Central memory CD4-positive, alpha-beta T cell (primary cell): ENCODE results near the gene CTNND2.
"Not testable (repeated sequence)": the region's sequence is repeated elsewhere in the genome, so short reads cannot be mapped to it uniquely, and the experiment has no call there.

Experiments
- DNase-seq: peaks from one replicate; pipeline ENCODE4 v3.0.0; 2022

Gene CTNND2

DNA sequence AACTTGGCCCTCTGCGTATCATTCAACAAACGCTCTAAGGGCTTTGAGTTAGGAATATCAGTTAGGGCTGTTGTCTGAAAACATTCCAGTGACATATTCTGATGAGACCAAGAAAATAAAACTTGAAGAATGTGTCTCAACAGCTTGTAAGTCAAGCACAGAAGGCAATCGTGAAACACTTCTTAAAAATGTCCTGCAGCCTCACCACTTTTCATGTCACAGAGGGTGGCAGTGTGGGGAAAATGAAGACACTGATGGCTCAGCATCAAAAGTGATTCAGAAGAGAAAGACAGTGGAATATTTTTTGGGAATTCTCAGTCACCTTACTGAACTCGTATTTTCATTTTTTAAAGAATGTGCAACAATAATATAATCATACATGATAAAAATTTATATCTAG is 247.3 kb downstream of the CTNND2 start:
- no peak for DNase-seq

DNA sequence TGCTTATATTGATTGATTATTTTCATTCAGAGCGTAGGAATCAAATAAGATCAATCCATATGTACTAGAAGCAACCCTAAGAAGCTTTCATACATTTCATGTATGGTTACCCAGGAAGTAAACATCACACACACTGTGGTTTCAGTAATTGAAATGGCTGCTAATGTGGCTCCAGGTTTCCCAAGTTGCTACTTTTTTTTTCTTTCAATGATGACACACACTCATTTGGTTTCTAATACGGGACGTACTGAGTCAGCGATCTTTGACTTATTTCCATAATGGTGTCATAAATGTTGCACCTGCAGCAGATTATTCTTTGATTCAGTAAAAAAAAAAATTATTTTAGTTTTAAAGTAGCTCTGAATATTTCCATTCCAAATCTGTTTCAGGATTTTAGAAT is 248.6 kb downstream of the CTNND2 start:
- DNase-seq: no peak

DNA sequence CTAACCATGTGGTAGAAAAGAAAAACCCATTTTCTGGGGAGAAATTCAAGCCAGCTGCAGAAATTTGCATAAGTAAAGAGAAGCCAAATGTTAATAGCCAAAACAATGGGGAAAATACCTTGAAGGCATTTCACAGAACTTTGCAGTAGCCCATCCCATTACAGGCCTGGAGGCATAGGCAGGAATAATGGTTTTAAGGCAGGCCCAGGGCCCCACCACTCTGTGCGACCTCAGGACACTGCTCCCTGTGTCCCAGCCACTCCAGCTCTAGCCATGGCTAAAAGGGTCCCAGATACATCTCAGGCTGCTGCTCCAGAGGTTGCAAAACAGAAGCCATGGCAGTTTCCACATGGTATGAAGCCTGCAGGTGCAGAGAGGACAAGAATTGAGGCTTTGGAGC is 253.3 kb downstream of the CTNND2 start:
- DNase-seq: no peak

DNA sequence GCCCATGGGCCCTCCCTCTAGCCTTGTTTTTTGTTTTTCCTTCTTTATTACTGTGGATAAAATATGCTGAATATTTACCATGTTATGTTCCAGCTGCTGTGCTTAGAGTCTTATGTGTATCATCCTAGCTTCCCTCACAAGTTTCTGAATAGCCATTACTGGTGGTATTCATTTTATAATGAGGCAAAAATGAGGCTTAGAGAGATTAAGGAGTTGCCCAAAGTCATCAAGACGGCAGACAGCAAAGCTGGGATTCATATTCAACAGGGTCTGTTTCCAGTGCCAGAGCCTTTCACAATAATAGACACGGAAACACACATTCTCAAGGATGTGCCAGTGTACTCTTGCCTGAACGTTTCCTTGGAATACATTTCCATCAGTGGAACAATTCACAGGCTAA is 258.1 kb downstream of the CTNND2 start:
- DNase-seq: no peak

DNA sequence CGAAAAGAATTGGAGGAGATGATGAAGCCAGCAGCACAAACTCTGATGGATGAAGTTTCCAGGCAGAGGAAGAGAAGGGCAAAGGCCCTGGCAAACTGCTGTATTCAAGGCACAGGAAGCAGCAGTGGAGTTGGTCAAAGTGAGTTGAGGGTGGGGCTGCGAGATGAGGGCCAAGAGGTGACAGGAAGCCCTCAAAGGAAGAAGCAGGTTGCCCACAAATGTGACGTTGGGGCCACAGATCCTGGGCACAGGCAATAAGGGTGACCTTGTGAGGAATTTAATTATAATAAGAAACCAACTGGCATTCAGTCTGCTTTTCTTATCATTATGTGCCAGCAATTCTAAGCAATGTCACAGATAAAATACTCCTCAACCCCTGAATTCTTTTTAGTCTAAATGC is 261.8 kb downstream of the CTNND2 start:
- DNase-seq: no peak

DNA sequence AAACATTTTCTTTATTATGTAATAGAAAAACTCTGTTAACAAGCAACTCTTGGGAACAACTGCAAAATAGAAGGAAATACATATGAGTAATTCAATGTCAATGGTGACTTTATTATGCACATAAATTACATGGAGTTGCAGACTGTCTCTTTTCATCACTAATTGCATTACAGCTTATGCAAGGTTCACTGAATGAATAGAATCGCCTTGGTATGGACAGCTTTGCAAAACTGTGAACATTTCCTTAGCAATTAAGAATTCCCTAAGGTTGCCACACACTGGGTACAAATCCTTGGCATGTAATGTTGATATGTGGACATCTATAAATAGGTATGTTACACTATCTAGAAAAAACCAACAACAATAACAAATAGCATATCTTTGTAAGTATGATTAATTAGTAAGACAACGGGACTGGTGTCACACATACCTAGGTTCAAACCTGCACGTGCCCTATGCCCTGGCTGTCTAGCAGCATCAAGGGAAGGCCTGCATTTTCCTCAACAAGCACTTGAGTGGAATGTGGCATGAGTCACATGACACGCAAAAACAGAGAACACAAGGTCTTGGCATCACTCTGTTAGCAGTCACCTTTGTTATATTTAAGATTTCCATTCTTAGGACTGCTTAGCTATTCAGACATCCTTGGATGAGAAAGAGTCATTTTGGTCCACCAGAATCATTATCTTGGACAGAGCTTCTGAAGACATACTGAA is 263.9 kb downstream of the CTNND2 start:
- no peak for DNase-seq

DNA sequence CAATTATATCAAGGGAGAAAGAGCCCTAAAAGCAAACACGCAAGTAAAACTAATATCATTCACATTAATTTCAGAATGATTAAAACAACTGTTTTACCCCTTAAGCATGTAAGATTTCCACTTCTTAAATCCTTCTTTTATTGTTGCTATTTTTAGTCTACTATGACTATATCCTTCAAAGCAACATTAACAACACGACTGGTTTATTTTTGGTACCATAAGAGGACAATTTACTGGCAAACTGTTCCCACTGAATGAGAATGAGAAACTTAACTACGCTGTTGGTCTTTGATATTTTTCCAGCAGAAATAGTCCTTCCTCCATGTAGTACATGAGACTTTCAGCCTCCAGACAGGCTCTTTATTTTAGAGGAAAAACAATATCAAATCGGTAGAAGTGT is 281.5 kb downstream of the CTNND2 start:
- DNase-seq: no peak

DNA sequence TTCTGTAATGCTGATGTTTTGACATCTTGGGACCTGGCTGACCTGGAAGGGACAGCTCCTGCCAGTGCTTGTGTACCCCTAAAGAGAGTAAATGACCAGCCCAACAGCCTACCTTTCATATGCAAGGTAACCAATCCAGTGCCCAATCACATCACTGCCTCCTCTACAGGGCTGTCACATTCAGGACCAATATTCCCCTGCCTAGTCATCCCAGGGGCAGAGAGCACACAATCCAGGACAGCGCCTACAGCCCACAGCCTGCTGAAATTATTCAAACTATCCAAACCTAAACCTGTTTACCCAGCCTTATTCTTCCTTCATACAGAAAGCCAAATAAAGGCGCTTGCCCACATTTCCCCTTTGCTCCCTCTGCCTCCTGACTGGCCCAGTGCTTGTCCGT is 284.1 kb downstream of the CTNND2 start:
- no peak for DNase-seq

DNA sequence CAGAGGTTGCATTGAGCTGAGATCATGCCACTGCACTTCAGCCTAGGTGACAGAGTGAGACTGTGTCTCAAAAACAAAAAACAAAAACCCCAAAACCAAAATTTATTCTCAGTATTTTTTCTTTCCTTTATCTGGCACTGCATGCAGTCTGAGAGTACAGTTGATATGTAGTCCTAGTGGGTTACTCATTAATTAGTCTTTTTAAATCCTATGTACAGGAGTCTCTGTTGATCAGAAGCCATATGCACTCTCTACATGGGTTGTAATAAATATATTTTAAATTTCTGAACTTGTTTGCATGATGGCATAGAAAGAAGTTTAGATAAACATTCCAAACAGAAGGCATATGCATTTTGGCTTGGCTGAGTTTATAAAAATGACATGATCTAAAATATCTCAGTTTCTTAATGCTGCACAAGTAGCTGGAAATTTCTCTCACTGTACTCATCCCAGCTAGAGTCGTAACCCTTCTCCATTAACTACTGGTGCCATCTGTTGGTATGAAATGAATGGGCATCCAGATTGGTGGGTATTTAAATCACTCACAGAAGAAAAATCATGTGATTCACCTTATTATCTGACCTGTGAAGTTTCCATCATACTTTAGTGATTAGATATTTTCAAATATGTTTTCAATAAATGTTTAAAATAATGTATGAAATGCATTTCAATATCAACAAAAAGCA is 284.8 kb downstream of the CTNND2 start:
- no peak for DNase-seq

DNA sequence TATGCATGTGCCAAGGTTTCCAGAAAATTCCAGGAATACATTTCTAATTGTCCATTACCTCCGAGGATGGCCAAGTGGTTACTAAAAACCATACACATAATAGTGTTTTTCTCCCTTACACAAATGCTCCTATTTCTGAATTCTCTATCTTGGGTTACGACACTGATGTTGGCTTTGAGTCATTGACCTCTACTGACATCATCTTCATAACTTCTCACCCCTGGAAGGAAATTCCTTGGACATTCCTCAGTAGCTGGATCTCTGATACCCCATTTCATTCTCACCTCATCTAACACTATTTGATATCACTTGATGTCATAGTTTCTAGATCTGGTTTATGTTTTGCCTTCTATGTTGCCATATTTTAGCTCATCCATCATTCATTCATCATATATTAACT is 287.2 kb downstream of the CTNND2 start:
- no peak for DNase-seq

DNA sequence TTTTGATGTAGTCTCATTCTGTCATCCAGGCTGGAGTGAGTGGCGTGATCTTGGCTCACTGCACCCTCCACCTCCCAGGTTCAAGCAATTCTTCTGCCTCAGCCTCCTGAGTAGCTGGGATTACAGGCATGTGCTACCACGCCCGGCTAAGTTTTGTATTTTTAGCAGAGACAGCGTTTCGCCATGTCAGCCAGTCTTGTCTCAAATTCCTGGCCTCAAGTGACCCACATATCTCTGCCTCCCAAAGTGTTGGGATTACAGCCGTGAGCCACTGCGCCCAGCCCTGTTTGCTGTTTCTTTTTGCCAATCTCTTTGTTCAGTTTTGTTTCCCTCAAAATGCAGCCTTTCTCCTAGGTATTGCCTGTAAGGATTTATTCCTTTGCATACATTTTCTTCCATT is 287.6 kb downstream of the CTNND2 start:
- not testable (repeated sequence) for DNase-seq

DNA sequence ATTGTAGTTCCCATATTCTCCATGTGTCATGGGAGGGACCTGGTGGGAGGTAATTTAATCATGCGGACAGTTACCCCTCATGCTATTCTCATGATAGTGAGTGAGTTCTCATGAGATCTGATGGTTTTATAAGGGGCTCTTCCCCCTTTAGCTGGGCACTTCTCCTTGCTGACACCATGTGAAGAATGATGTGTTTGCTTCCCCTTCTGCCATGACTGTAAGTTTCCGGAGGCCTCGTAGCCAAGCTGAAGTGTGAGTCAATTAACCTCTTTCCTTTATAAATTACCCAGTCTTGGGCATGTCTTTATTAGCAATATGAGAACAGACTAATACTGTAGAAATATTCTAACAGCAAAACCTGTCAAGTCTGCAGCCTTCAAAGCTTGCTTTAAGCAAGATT is 293.2 kb downstream of the CTNND2 start:
- no peak for DNase-seq

DNA sequence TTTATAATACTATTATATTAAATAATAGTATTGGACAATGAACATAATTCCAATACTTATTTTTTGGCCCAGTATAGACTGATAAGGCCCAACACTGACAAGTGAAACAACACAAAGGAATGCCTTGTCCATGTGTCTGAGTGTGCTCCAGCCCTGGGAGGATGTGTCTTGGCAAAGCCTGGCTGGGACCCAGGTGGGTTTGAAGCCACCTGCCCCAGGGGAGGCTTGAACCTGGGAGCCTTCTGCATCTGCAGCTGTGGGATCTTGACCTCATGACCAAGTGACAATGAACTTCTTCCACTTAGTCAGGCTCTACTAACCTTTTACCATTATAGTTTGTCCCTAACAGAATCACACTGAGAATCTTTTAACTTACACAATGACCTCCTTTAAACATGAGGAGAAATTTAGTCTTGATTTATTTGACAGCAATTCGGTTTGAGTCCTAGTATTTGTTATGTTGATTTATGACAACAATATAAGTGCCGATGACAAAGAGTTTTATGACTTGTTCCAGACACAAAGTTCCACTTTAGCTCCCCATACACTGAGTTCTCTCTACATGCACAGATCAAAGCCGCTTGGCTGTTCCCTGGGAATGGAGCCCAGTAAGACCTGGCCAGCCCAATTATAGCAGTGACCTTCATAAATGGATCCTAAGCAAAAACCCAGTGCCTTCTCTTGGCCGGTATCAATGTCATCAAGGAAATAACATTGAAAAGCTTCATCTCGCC is 294.5 kb downstream of the CTNND2 start:
- DNase-seq: no peak

DNA sequence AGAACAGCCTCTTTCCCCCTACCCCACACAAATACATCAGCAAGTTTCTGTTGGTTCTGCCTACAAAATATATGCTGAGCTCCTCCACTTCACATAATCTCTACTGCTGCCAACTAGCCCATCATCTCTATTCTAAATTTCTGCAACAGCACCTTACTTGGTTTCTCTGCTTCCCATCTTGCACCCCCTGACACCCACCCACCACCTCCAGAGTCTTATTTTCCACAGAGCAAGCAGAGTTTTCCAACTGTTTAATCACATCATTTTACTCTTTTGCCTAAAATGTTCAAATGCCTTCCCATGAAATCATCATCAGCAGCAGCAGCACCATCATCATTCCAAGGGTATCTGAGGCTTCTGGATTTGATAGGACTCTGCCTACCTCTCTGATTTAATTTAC is 295.7 kb downstream of the CTNND2 start:
- no peak for DNase-seq

DNA sequence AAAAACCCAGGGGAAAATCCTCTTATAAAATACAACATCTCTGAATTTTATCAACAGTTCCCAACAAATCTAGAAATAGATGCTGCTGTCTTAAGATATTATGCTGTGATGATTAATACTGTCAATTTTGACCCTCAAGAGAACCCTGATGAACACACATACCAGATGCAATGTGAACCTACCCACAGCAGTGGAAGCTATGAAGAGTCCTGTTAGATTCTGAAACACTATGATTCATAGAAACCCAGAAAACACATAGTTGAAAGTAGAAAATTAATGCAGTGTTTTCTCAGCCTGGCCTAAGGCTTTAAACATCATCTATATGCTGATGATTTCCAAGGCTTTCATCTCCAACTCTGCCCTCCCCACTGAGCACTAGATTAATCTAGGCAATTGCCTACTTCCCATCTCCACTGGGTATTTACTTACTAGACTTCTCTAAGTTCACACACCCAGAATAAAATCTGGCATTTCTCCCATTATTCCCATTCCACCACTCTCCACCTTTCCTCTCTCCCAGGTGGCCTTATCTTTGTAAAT is 296.2 kb downstream of the CTNND2 start:
- DNase-seq: no peak

DNA sequence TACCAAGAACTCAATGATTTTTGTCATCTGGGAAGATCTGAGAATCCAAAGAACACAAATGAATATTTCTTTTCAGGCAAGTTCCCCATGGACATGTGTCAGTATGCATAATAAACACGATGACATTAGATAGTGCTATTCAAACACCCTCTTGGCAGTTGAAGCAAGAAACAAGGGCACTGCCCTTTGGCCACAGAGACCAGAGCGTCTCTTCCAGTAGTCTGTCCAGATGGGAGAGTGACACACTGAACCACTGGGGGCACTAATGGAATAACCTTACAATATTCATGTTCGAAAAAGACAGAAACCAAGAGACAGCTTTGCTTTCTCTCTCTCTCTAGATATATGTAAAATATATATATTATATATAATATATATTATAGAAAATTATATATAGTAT is 301.9 kb downstream of the CTNND2 start:
- DNase-seq: no peak

DNA sequence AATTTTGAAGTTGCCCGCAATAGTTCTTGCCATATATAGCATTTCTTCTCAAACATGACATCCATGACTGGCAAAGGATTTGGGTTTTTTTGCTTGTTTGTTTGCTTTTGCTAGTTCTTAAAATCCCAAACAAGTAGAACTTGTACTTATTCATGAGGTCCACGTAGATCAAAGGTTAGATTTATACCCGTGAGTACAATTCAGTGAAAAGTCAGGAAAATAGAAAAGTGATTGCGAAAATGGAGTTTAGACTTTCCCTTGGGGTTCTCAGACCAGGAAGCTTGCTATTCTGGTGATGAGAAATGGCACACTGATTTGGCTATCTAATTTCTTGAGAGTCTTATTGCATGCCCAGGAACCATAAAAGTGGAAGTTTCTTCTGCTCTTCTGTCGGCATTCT is 304.7 kb downstream of the CTNND2 start:
- DNase-seq: no peak

DNA sequence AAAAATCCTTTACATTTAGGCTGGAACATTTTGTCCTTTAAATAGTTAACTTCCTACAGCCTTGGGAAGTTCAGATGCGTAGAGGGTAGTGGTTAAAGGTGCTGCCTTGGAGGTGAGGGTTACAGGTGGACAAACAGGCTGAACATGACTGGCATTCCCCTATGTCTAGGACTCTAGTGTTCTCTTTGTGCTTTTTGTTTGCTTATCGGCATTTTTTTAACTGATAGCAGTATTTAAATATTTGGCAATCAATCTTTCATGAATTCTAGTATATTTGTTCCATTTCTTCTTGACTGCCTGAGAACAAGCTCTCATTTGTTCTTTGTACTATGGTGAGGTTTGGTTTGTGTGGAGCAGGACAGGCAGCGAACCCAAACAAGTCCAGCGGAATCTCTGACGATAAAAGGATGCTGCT is 307.6 kb downstream of the CTNND2 start:
- DNase-seq: no peak

DNA sequence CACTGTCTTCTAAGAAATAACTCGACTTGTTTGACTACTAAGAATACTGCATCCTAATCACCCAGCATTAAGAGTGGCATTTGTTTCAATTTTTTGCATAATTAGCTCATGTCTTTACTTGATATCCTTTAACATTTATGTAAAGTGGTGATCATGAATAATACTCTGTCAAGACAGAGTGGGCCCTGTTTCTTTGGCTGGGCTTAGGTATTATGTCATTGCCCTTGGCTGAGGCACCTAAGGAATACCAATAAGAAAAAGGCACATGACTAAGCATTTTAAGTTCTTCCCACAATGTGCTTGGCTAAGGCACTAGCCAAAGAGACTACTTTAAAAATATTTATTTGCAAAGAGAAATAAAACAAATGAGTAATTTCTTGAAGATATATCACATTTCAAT is 308.1 kb downstream of the CTNND2 start:
- DNase-seq: no peak

DNA sequence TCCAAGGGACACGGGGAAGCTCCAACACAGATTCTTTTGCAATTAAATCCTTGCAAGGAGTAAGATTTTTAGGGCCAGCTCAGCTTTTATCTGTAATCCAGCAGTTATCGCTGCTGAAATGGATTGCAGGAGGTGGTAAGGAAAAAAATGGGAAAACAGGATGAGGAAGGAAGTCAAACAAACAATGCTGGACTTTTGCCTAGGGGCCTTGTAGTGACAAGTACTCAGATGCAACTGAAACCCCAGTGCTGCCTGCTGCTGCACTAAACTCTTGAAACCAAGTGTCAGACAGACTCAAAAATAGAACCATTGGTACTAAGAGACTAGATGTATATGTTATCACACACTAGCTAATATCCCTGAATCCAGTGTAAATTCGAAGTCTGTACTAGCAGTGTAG is 309.2 kb downstream of the CTNND2 start:
- no peak for DNase-seq

DNA sequence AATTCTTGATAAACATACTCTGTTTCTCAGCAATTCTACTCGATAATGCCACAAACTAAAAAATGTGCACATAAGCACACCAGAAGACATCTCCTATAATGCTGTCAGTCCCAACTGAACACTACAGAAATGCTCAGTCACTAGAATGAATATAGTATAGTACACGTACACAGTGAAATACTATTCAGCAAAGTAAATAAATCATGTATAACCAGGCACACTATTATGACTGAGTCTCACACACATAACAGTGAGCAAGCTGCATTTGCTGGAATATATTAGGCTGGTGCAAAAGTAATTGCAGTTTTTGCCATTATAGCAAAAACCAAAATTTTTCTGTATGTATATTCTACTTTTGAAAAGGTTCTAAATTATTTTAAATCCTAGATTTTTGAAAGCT is 310.2 kb downstream of the CTNND2 start:
- DNase-seq: no peak

DNA sequence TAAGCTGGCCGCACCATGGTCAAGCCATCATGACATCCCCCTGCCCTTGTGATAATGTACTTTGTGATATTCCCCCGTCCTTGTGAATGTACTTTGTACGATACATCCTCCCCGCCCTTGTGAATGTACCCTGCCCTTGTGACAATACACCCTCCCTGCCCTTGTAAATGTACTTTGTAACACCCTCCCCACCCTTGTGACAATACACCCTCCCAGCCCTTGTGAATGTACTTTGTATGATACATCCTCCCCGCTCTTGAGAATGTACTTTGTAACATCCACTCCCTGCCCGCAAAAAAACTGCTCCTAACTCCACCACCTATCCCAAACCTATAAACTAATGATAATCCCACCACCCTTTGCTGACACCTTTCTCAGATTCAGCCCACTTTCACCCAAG is 313.8 kb downstream of the CTNND2 start:
- no peak for DNase-seq

DNA sequence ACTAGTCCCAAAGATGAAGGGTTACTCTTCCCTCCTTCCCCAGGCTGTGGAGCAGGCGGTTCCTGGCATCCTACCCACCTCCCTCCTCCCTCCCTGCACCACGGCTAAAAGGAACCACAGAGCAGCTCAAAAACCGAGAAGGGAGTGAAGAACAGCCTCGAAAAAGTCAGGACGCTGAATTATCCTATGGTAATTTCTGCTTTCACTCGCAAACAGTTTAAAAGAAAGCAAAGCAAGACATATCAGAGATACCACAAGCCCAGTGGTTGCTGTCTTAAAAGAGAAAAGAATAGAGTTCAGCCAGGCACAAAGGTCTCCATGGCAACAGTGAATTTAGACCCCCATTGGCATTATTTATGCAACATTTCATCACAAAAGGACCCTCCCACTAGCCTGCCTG is 315.4 kb downstream of the CTNND2 start:
- DNase-seq: no peak

DNA sequence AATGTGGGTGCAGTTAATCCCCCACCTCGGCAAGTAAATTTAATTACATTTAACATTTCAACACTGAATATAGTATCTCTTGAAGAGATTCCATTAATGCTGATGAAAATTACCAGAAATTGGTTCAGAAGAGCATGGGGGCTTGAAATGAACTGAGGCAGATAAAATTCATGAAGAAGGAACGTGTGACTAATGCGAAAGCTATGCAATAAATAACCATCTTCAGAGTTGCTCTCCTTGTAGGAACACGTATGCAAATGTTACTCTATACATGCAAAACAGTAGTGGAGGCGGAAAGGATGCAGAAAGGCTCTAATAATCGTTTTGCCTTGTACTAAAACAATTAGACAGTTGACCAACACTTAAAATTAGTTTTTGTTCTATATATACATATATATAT is 320.2 kb downstream of the CTNND2 start:
- DNase-seq: no peak
